Gastrocnemius medialis (tissue), 4 donors: ENCODE measurements around the gene RNF215. TPM values are rescaled to one million over a fixed set of nuclear protein-coding genes. Genes with fewer than 3 reads are reported as not detected.

Experiments
- ATAC-seq, 2 donors: fragments of 150-250 bp; one replicate each; pipeline ENCODE4 v1.9.1; 2016
- DNase-seq, 2 donors: peaks; one replicate each; pipeline ENCODE4 v3.0.0-alpha.2; 2019
- H3K27ac ChIP-seq, 4 donors: fragments of 200-600 bp; sonication (generic); 1 replicate in 1 of 4; 2 replicates in 3 of 4; pipeline ENCODE4 v1.5.1; 2016 to 2018; ENCODE audit warnings: mild to moderate bottlenecking in 2 of 4, moderate library complexity in 1 of 4
- H3K27me3 ChIP-seq, 3 donors: fragments of 200-600 bp; sonication (generic) in 2 of 3; 1 replicate in 1 of 3; 2 replicates in 2 of 3; pipeline versions ENCODE4 v1.5.1 to v1.6.0; 2016 to 2019; ENCODE audit warnings: mild to moderate bottlenecking in 1 of 3, moderate library complexity in 1 of 3
- H3K36me3 ChIP-seq, 2 donors: fragments of 200-600 bp; sonication (generic) in 1 of 2; one replicate each; pipeline ENCODE4 v1.5.1; 2017 to 2018
- H3K4me1 ChIP-seq, 2 donors: fragments of 200-600 bp; sonication (generic) in 1 of 2; one replicate each; pipeline ENCODE4 v1.5.1; 2016 to 2017; ENCODE audit warnings: mild to moderate bottlenecking in 2 of 2
- H3K4me3 ChIP-seq, 4 donors: fragments of 200-600 bp; sonication (generic) in 3 of 4; 1 replicate in 1 of 4; 2 replicates in 3 of 4; pipeline ENCODE4 v1.5.1; 2016 to 2019; ENCODE audit warnings: mild to moderate bottlenecking in 2 of 4
- H3K9me3 ChIP-seq, 3 donors: fragments of 200-600 bp; sonication (generic) in 2 of 3; 1 replicate in 1 of 3; 2 replicates in 2 of 3; pipeline ENCODE4 v1.5.1; 2016 to 2019
- CTCF ChIP-seq, 5 experiments: fragments of 450-650 bp in 3 of 5; fragments of 200-600 bp in 2 of 5; sonication (generic) in 2 of 5; IDR thresholded peaks in 4 of 5; conservative IDR thresholded peaks in 1 of 5; 1 replicate in 4 of 5; 2 replicates in 1 of 5; pipeline ENCODE4 v1.5.1; 2016 to 2019; ENCODE audit warnings: antibody characterized with exemption in 5 of 5, mild to moderate bottlenecking in 3 of 5, moderate library complexity in 3 of 5
- POLR2A ChIP-seq, 2 donors: fragments of 450-650 bp; IDR thresholded peaks; one replicate each; pipeline ENCODE4 v1.6.1; 2017; ENCODE audit warnings: antibody characterized with exemption in 2 of 2, mild to moderate bottlenecking in 2 of 2, moderate library complexity in 2 of 2
- in situ Hi-C, 4 donors: fragments of 200-750 bp; cut with MboI; loops; one replicate each; pipeline versions ENCODE4 v1.15.0 to v1.8.0; 2017; ENCODE audit warnings: low sequenced_read_pairs in 4 of 4
- intact Hi-C: fragments of 100-400 bp; cut with DNase I; formaldehyde crosslinking; loops from one replicate; pipeline ENCODE4 v1.15.1; 2023; ENCODE audit warnings: low total_unique reads
- total RNA-seq, 4 donors: library from RNA; depleted of rRNA; stranded (reverse); fragments of >200 nt; gene quantifications; one replicate each; pipeline versions ENCODE4 v1.1.0 to v1.2.3, GENCODE V29; 2016

RNF215 gene
- total RNA-seq, 4 donors from 2014 or later = 4.7 to 11.2 (median 8.1) TPM

- Histone ChIP-seq H3K36me3 (peaks cover 0 to 57% of the 10 kb centered on the region in 2 donors), H3K9me3 (no peaks in the 10 kb centered on the region), H3K4me1 (peaks cover under 1 to 2% of the 10 kb centered on the region in 2 donors), H3K27ac (no peak overlapping the region), H3K4me3 (no peak overlapping the region), H3K27me3 (no peaks in the 10 kb centered on the region)
- in situ Hi-C loops = loop anchor here (10.0 to 25.0 kb wide), 3 partner anchors 96 to 269 kb away; partner anchors contain the start of genes CASTOR1 (in 1 of the 4) and OSM (in 1 of the 4)
- intact Hi-C loops = no loop called here
- no peak for TF ChIP-seq POLR2A (IDR thresholded peaks at IDR 0.05)
- TF ChIP-seq CTCF (IDR thresholded peaks at IDR 0.05 in 4 of 5, conservative IDR thresholded peaks at IDR 0.05 in 1 of 5) = no peak
- ATAC-seq (no peak), DNase-seq (no peak)
Observed at GRCh38 chr22:30381264-30381663, 5.9 kb downstream of the RNF215 start.

- Histone ChIP-seq H3K9me3 (no peaks in the 10 kb centered on the region), H3K4me3 (no peak overlapping the region), H3K27ac (no peak overlapping the region), H3K27me3 (no peaks in the 10 kb centered on the region), H3K36me3 (peaks cover 0 to 57% of the 10 kb centered on the region in 2 donors), H3K4me1 (no peaks in the 10 kb centered on the region)
- in situ Hi-C loops (loop anchor here (10.0 to 25.0 kb wide), 3 partner anchors 95 to 268 kb away; partner anchors contain the start of genes CASTOR1 (in 1 of the 4) and OSM (in 1 of the 4)), intact Hi-C loops (no loop called here)
- DNase-seq = no peak
- no peak for ATAC-seq
- no peak for TF ChIP-seq POLR2A (IDR thresholded peaks at IDR 0.05)
- no peak for TF ChIP-seq CTCF (IDR thresholded peaks at IDR 0.05 in 4 of 5, conservative IDR thresholded peaks at IDR 0.05 in 1 of 5)
Observed at GRCh38 chr22:30380011-30380410, 7.2 kb downstream of the RNF215 start.

- DNase-seq (no peak), ATAC-seq (no peak)
- in situ Hi-C loops (loop anchor here (25.0 kb wide), 1 partner anchor 263 kb away; no protein-coding TSS in a partner anchor), intact Hi-C loops (no loop called here)
- H3K27ac ChIP-seq = no peak overlapping the region
- no peak overlapping the region for H3K4me3 ChIP-seq
- H3K27me3 ChIP-seq = no peaks in the 10 kb centered on the region
- TF ChIP-seq POLR2A (IDR thresholded peaks at IDR 0.05) (no peak), CTCF (IDR thresholded peaks at IDR 0.05 in 4 of 5, conservative IDR thresholded peaks at IDR 0.05 in 1 of 5) (no peak)
- H3K36me3 ChIP-seq = peaks cover 0 to 24% of the 10 kb centered on the region in 2 donors
- H3K9me3 ChIP-seq = no peaks in the 10 kb centered on the region
- no peaks in the 10 kb centered on the region for H3K4me1 ChIP-seq
Observed at GRCh38 chr22:30375312-30375849, 11.8 kb downstream of the RNF215 start.

- DNase-seq (no peak), ATAC-seq (no peak)
- no peaks in the 10 kb centered on the region for H3K9me3 ChIP-seq
- intact Hi-C loops = no loop called here
- TF ChIP-seq CTCF (IDR thresholded peaks at IDR 0.05 in 4 of 5, conservative IDR thresholded peaks at IDR 0.05 in 1 of 5) = no peak
- no peak for TF ChIP-seq POLR2A (IDR thresholded peaks at IDR 0.05)
- H3K27ac ChIP-seq = no peak overlapping the region
- peaks cover 0 to 10% of the 10 kb centered on the region in 2 donors for H3K36me3 ChIP-seq
- no peaks in the 10 kb centered on the region for H3K27me3 ChIP-seq
- in situ Hi-C loops = no loop called here
- no peaks in the 10 kb centered on the region for H3K4me1 ChIP-seq
- H3K4me3 ChIP-seq = no peak overlapping the region
Observed at GRCh38 chr22:30373331-30374325, 13.6 kb downstream of the RNF215 start.
